Embryonic facial prominence (tissue), 1 donor: ENCODE data around the gene CTNS.

ENCODE experiments used
- DNase-seq: peaks from one replicate; pipeline ENCODE4 v3.0.0-alpha.2; 2016; ENCODE audit errors: extremely low spot score

CTNS gene

DNA sequence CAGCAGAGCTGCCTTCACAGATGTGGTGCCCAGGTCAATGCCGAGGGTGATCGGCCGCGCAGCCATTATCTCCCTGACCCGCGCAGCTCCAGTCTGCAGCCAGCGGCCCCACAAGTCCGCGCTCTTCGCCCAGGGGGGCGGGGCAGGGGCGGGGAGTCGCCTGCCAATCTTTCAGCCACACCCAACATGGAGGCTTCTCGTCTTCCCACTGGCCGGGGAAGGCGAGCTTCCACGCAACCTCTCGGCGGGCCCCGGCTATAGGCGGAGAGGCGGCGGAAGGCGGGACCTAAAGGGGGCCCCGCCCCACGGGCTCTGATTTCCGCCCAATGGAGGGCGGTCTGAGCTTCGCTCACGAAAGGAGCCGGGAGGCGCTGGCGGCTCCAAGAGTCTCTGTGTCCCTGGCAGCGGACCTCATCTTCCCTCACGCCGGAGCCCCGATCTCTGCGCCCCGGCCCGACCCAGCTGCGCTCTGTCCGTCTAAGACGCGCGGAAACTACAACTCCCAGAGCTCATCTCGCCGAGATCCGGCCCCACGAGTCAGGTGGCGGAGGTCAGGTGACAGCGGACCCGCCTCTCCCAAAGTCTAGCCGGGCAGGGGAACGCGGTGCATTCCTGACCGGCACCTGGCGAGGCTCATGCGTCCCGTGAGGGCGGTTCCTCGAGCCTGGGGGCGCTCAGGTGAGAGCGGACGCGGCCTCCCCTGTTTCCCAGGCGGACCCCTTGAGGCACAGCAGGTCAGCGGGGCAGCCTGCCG lies at the start of gene CTNS, which contains the start of gene SHPK:
CTNS (plus strand) TSS at position 607 of the 754 bp plus-strand sequence. CDS start 3,447 bp downstream, outside the sequence.
SHPK (minus strand) TSS at position 97 of the 754 bp plus-strand sequence; CDS start at position 66, 31 bp downstream.
- peak; percentile 91 for DNase-seq

DNA sequence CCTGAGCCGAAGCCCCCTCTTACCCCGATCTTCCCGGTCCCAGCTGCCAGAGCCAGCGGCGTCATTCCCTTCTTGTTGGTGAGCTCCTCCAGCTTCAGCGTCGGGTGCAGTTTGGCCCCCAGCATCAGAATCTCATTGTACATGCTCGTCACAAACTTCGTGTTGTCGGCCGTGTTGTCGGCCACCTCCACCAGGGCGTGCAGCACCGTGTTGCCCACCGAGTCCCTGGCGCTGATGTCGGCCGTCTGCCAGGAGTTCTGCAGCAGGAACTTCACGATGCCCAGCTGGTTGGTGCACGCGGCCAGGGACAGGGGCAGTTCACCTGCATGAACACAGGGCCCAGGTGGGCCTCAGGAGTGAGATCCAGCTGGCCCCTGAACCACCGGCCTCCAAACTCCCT lies 46.8 kb upstream of the CTNS start:
- no peak for DNase-seq

DNA sequence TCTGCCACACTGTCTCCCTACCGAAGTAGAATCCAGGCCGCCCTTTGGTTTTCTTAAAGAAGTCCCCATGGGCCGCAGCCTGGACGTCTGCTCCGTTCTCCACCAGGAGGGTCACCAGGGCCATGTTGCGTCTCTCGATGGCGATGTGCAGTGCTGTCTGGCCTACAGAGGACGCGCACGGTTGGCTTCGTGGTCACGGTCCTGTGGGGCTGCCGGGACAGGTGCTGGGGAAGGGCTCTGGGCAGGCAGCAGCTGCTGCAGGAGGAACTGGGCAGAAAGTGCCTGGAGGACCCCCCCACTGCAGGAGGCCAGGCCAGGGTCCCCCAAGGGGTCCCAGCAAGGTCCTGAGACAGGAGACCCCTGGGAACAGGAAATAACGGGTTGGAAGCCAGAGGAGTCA lies 46.3 kb upstream of the CTNS start:
- DNase-seq: no peak

DNA sequence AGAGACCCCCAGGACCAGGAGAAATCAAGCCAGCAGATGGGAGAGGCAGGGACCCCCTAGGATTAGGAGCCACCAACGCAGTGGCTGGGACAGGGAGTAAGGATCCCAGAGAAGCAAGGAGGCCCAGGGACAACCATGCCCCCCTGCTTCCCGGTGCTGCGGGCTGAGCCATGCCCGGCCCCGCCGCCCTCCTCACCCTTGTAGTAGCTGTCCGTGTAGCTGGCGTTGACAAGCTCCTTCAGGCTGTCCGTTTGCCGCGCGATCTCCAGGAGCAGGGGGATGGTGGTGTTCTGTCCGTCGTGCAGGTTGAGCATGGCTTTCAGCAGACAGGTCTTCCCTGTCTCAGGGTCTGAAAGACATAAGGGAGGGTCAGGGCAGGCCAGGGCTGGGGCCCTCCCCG lies 45.8 kb upstream of the CTNS start:
- DNase-seq: no peak

DNA sequence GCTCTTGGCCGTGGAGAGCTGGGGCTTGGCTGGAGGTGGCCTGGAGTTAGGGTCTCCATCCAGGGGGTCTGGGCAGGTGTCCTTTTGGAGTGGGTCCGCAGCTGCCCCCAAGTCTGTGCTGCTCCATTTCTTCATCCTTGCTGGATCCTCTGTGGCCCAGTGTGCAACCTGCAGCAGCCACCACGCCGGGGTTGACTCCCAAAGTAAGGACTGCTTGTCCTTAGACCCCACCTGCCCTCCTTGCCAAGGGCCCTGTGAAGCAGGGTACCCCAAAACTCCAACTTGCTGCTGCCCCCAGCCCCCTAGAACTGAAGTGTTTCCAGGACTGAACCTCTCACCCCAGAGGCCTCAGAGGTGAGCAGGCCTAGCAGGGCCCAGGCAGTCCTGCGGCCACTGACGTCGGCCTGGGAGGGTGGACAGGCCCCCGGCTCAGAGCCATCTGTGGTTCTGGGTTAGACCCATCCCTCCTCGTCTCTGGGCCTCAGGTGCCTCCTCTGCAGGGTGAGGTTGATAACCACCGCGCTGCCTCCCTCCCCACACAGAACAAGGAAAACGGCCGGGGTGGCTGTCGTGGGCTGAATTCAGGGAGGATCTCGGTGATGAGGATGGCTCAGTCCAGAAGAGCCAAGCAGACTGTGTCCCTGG lies 44.2 kb upstream of the CTNS start:
- DNase-seq: no peak

DNA sequence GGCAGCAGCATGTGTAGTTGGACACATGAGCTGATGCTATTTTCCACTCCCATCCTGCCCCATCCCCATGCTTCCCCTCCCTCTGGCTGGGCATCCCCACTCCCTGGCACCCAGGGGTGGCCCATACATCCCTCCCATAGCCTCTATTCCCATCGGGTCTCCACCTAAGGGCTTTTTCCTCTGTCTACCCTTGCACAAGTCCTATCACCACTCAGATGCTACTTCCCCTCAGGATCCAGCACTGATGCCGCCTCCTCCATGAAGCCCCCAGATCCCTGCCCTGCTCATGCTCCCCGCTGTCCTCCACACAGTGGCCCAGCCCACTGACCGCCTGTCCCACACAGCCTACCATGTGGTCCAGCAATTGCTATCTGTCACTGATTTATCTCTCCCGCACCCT lies 43.2 kb upstream of the CTNS start:
- no peak for DNase-seq

DNA sequence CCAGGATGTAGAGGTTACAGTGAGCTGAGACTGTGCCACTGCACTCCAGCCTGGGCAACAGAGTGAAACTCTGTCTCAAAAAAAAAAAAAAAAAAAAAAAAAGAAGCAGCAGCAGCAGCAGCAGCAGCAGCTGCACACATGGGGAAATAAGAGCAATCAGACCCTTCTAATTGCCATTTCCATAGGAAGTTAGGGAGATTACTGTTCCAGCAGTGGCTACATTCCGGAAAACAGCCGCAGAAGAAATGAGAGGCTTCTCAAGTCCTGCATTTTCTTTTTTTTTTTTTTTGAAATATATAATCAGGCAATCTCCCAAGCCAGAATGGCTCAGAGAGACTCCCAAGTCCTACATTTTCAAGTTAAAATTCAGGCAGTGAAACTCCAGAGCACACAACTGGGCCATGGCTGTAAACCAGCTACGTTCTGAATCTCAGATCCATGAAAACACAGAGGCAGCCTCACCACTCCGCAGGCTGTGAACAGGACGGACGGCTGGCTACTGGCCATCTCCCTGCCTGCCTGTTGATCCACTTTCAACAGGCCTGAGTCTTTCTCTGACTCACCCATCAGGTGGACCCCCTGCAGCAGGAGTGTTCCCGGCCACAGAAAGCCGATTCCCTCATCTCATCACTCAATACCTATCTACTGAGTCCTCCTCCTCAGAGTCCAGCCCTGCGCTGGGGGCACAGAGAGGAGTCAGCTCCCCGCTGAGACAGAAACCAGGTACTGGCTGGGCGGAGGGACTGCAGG lies 42.3 kb upstream of the CTNS start:
- DNase-seq: no peak

DNA sequence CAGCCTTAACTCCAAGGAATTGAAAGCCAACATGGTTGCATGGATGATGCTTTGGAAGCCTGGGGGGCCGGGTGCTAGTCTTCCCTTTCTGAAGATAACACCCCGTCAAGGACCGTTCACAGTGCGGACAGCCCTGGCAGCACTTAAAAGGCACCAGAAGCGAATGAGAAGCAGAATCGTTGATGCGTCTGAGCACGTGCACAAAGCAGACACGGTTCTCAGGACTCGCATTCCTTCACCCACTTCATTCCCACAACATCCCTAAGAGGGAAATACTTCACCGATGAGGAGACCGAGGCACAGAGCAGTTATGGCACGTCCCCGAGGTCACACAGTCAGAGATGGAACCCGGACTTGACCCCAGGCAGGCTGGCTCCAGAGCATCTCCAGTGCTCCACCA lies 41.6 kb upstream of the CTNS start:
- DNase-seq: no peak

DNA sequence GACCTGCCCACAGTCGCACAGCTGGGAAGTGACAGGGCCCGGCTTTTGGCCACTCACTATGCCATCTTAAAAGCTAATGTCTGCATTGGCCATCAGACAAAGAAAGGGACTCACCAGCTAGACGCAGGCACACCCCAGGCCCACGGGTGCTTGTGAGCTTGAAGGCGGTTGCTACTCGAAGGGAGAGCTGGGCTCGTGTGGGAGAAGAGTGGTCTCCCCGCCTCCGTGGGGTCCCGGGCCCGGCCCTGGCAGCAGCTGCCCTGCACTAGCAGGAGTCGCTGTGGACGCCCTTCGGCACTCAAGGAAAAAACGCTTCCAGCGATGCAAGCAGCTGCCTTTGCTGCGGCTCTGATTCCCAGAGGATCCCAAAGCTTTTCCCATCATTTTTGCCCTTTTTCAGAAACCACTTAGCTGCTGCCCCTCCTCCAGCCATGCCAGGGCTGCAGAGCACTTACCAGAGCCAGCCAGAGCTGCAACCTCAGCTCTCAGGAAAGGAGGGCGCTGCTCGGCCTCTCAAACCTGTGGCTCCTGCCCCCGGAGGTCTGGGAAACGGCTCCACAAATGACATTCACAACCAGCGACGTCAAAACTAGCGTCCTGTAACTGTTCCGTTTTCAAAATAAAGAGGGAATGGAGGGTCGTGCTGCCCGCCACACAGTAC lies 39.6 kb upstream of the CTNS start:
- no peak for DNase-seq

DNA sequence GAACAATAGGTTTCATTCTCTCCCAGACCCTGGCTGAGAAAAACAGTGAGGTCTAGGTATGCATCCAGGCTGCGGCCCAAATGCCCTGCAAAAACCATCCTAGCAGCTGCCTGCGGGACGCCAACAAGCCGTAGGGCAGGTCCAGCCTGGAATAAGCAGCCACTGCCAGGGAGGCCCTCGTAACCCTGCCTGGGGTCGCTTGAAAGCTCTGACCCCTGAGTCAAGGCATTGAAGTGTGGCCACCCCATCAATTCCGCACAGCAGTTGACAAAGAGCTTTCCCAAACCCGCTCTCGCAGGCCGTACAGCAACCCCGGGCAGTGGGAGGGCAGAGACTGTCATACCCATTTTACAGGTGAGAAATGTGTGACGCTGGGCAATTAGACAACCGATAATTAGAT lies 38.5 kb upstream of the CTNS start:
- DNase-seq: no peak

DNA sequence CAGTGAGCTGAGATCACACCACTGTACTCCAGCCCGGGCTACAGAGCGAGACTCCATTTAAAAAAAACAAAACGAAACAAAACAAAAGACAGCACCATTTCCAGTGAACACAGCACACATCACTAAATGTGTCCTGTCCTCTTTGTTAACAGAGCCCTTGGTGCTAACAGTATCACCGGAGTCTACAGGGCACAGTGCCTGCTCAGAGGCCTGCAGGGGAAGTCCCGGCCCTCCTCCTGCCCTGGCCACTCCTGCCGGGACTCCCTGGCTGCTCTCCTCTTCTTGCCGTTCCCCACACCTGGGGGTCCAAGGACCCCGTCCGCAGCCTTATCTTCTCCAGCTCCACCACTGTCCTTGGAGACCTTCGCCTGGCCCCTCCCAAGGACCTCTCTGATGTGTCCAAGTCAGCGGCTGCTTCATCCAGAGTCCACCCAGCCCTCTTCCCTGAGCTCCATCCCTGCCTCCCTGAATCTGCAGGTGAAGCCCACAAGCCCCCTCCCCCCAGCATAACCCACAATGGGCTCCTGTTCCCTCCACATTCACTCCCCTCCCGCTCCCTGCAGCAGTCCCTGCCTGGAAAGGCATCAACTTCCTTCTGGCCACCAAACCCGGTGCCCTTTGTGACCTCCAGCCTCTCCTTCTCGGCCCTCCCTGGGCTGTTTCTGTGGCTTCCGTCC lies 35.9 kb upstream of the CTNS start:
- DNase-seq: no peak

DNA sequence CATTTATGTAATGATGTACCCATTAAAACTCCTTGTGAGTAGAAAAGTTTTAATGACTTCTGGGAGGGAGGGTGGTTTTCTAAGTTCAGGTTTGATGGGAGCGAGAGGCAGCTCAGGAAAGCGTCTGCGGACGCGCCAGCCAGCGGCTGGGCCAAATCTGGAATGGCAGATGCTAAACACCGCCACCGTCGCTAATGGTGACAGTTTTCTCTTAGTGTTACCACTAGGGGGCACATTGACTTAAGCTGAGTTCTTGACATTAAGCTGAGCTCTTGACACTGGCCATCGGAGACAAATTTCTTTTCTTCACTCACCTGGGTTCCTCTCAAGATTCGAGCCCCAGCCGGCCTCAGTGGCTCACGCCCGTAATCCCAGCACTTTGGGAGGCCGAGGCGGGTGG lies 34.1 kb upstream of the CTNS start:
- DNase-seq: no peak

DNA sequence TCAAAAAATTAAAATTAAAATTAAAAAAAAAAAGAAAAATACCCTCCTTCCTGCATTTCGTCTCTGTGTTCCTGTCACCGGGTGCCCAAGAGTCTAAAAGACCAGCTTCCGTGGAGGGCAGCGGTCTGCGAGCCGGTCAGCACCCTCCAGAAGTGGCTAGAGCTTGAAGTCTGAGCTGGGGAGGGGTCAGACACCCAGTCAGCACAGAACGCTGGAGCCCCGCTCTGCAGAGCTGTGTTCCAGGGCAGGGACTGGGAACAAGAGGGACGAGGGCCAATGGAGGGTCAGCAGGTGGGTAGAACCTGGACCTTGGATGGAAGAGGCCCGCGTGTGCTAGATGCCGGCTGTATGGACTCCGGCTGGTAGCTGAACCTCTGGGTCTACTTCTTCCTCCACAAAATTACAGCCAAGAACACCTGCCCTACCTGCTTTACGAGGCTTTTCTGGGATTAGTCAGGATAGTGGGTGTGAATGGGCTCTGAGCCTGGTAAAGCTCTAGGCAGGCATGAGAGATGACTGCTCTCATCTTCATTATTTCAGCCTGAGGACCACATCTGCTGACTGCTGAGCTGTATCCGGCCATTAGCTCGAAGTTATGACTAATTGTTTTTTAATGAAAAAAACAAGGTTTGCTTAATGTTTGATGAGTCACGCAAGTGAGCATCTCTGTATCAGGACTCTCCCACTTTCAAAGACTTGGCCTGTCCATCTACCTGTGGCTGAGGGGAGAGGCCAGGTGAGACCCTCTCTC lies 33.3 kb upstream of the CTNS start:
- no peak for DNase-seq

DNA sequence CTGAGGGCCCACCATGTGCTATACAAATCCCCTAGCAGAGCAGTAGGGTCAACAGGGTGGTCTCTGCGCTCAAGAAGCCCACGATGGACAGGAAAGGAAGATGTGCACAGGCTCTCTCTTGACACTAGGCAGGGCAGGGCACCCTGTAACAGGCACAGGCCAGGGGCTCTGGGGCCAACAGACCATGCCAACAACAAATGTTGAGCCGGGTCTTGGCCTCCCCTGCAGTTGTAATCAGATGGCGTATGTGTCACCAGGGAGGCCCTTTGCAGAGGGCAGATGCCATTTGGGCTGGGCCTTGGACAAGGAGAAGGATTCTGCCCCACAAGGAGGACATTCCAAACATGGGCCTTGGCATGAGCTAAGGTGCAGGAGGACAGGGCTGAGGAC lies 32.7 kb upstream of the CTNS start:
- no peak for DNase-seq

DNA sequence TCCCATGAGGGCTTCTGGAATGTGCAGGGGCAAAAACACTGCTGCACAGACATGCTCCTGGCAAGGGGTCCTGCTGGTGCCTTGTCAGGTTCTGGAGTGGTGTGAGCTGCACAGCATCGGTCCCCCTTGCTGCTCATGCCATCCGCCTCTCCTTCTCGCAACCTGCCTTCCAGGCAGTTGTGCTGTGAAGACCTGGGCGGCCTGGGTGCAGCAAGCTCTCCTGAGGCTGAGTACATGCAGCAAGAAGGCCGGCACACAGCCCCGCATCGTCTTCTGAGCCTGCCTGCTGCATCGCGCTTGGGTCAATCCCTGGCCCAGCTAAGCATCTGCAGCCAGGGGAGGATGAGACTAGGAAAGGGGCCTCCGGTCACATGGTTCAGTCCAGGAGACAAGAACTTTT lies 26.9 kb upstream of the CTNS start:
- DNase-seq: no peak

DNA sequence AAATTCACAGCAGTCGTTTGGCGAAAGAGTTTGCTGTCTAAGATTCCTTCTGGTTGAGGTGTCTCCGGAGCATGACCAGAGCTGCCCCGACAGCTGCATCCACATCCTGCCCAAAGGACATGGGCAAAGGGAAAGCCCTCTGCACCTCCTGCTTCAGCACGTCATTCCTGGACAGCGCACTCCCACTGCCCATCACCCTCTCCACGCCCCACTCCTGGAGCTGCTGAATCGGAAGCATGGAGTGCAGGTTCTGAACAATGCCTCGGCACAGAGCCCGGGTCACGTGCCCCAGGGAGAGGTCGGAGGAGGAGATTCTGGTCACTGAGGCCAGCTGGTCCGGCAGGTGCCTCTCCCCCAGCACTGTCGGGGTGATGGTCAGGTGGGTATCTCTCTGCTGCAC lies 26.0 kb upstream of the CTNS start:
- no peak for DNase-seq

DNA sequence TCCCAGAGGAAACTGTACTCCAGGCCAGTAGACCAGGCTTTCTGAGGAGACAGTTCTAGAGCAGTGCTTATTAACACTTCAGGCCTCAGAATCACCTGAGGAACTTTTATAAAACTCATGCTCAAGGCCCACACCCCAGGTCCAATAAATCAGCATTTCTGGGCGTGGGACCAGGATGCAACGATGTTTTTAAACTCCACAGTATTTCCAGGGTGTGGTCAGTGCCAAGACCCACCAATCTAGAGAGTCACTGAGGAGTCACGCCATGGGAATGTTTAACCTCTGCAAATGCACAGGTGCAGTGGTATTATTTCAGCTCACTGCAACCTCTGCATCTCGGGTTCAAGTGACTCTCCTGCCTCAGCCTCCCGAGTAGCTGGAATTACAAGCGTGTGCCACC lies 23.4 kb upstream of the CTNS start:
- DNase-seq: no peak

DNA sequence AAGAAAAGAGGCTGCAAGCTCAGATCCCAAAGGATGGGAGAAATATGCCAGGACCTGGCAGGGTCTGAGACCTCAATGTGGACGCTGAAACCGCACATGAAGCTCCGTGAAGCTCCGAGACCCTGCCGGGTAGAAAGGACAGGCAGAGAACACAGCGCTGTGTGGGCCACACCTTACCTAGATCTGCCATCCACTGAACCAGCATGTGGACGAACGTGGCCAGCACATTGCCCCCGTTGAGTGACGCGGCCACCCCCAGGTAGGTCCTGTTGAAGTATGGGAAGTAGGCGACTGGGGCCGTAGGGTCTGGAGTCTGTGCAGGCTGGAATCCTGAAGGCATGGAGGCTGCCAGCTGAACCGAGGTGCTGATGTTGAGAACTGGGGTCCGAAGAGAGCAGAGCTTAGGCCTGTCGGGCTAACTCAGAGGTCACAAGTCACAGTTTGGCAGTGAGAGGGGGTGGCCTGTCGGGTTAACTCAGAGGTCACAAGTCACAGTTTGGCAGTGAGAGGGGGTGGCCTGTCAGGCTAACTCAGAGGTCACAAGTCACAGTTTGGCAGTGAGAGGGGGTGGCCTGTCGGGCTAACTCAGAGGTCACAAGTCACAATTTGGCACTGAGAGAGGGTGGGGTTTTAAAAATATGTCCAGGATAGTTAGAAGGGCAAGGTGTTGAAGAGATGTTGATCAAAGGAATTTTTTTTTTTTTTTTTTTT lies 21.2 kb upstream of the CTNS start:
- no peak for DNase-seq

DNA sequence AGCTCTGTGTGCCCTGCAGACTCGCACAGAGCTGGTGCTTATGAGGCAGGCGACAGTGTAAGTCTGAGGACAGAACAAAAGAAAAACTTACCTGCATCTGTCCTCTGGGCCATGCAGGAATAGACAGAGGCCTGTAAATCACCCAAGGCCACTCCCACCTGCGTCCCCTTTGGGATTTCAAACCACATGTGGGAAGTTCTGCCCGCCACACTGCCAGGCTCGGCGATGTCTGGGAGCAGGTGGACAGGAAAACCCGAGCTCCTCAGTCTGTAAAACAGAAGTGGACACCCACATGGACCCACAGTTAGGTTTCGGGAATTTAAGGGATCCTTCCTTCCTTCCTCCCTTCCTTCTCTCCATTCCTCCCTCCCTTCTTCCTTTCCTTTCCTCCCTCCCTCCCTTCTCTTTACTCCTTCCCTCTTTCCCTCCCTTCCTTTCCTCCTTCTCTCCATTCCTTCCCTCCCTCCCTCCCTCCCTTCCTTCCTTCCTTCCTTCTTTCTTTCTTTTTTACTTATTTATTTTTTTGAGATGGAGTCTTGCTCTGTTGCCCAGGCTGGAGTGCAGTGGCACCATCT lies 15.3 kb upstream of the CTNS start:
- no peak for DNase-seq
